HepG2 (cell line): ENCODE measurements around the gene PRR12. TPM values are rescaled to one million over a fixed set of nuclear protein-coding genes. Genes with fewer than 3 reads are reported as not detected.
A peak's percentile ranks its signal among the peaks of the same experiment; 100 is the strongest.

Source experiments
- CENPBD1 ChIP-seq: sonication (generic); formaldehyde crosslinking; IDR thresholded peaks from 2 replicates; pipeline ENCODE4 v1.8.0; 2022; ENCODE audit warnings: missing genetic modification reagents, low read depth, mild to moderate bottlenecking, borderline replicate concordance
- EP300 ChIP-seq, 3 experiments: sonication (generic) in 1 of 3; formaldehyde crosslinking in 1 of 3; IDR thresholded peaks; 2 replicates each; pipeline versions ENCODE4 v1.5.1 to v1.6.1; 2011 to 2020; ENCODE audit warnings: low read depth in 2 of 3, low read length in 2 of 3, borderline replicate concordance in 1 of 3, improper control_type of control experiment in 1 of 3, mild to moderate bottlenecking in 1 of 3, missing genetic modification reagents in 1 of 3, moderate library complexity in 1 of 3
- FOXA3 ChIP-seq: IDR thresholded peaks from 2 replicates; pipeline ENCODE4 v1.6.1; 2016; ENCODE audit warnings: missing genetic modification reagents, missing compliant biosample characterization
- GLMP ChIP-seq: sonication (generic); formaldehyde crosslinking; IDR thresholded peaks from 2 replicates; pipeline ENCODE4 v1.9.0; 2021; ENCODE audit warnings: missing genetic modification reagents, mild to moderate bottlenecking, borderline replicate concordance
- HDAC1 ChIP-seq: sonication (generic); formaldehyde crosslinking; IDR thresholded peaks from 2 replicates; pipeline ENCODE4 v1.5.1; 2020; ENCODE audit warnings: mild to moderate bottlenecking, missing genetic modification reagents
- HIC2 ChIP-seq: sonication (generic); formaldehyde crosslinking; IDR thresholded peaks from 2 replicates; pipeline ENCODE4 v1.9.0; 2022; ENCODE audit warnings: low read depth, missing genetic modification reagents
- MTA1 ChIP-seq: sonication (generic); formaldehyde crosslinking; IDR thresholded peaks from 2 replicates; pipeline ENCODE4 v1.4.0; 2020; ENCODE audit warnings: missing genetic modification reagents, mild to moderate bottlenecking, borderline replicate concordance
- MXD3 ChIP-seq: IDR thresholded peaks from 2 replicates; pipeline ENCODE4 v1.6.1; 2016; ENCODE audit warnings: mild to moderate bottlenecking, missing biosample characterization, missing genetic modification reagents
- MYC ChIP-seq: sonication (generic); formaldehyde crosslinking; IDR thresholded peaks from 2 replicates; pipeline ENCODE4 v1.9.0; 2021; ENCODE audit warnings: missing genetic modification reagents, borderline replicate concordance
- PITX1 ChIP-seq: sonication (generic); formaldehyde crosslinking; IDR thresholded peaks from 2 replicates; pipeline ENCODE4 v1.5.1; 2020; ENCODE audit warnings: mild to moderate bottlenecking, missing genetic modification reagents
- POLR2AphosphoS2 ChIP-seq: IDR thresholded peaks from 2 replicates; pipeline ENCODE4 v1.6.1; 2011; ENCODE audit warnings: low read depth, low read length, improper control_type of control experiment
- RORA ChIP-seq: sonication (generic); formaldehyde crosslinking; IDR thresholded peaks from 2 replicates; pipeline ENCODE4 v1.5.0; 2020; ENCODE audit warnings: mild to moderate bottlenecking, missing genetic modification reagents, moderate library complexity
- SOX6 ChIP-seq, 2 experiments: fragments of 450-650 bp in 1 of 2; sonication (generic) in 1 of 2; formaldehyde crosslinking in 1 of 2; IDR thresholded peaks; 2 replicates each; pipeline versions ENCODE4 v1.4.0 to v1.6.1; 2017 to 2020; ENCODE audit warnings: antibody characterized with exemption in 1 of 2, mild to moderate bottlenecking in 1 of 2, missing genetic modification reagents in 1 of 2
- TGIF2 ChIP-seq: IDR thresholded peaks from 2 replicates; pipeline ENCODE4 v1.6.1; 2016; ENCODE audit warnings: control low read depth, missing compliant biosample characterization
- ZNF12 ChIP-seq: sonication (generic); formaldehyde crosslinking; IDR thresholded peaks from 2 replicates; pipeline ENCODE4 v1.5.0; 2020; ENCODE audit warnings: missing genetic modification reagents
- ZNF607 ChIP-seq: sonication (generic); formaldehyde crosslinking; IDR thresholded peaks from 2 replicates; pipeline ENCODE4 v1.5.1; 2020; ENCODE audit warnings: missing genetic modification reagents, mild to moderate bottlenecking, borderline replicate concordance
- ZNF639 ChIP-seq: conservative IDR thresholded peaks from 2 replicates; pipeline ENCODE4 v1.6.1; 2018; ENCODE audit warnings: missing genetic modification reagents
- ZNF710 ChIP-seq: sonication (generic); formaldehyde crosslinking; IDR thresholded peaks from 2 replicates; pipeline ENCODE4 v1.5.0; 2020; ENCODE audit warnings: mild to moderate bottlenecking, missing genetic modification reagents, borderline replicate concordance
- ZNF839 ChIP-seq: sonication (generic); formaldehyde crosslinking; IDR thresholded peaks from 2 replicates; pipeline ENCODE4 v1.4.0; 2020; ENCODE audit warnings: missing genetic modification reagents, mild to moderate bottlenecking, borderline replicate concordance
- ZSCAN22 ChIP-seq: sonication (generic); formaldehyde crosslinking; IDR thresholded peaks from 2 replicates; pipeline ENCODE4 v1.4.0; 2020; ENCODE audit warnings: mild to moderate bottlenecking, missing genetic modification reagents
- ZSCAN30 ChIP-seq: sonication (generic); formaldehyde crosslinking; IDR thresholded peaks from 2 replicates; pipeline ENCODE4 v1.5.0; 2020; ENCODE audit warnings: mild to moderate bottlenecking, missing genetic modification reagents
- polyA plus RNA-seq, 8 experiments: library from polyadenylated mRNA; depleted of rRNA in 3 of 8; stranded (reverse) in 7 of 8; unstranded in 1 of 8; fragments of >200 nt; fragmentation: Illumina TruSeq in 4 of 8; extraction: Trizol in 4 of 8; gene quantifications; 2 replicates each; pipeline versions ENCODE4 v1.2.1 to v1.2.3, GENCODE V29; 2011 to 2016; ENCODE audit warnings: low read depth in 4 of 8, missing spikeins in 1 of 8, mixed read lengths in 1 of 8; ENCODE audit not compliant: insufficient read depth in 1 of 8
- total RNA-seq, 5 experiments: library from RNA; depleted of rRNA; stranded (reverse); fragments of >200 nt; fragmentation: Illumina TruSeq; extraction: Trizol; gene quantifications; 2 replicates each; pipeline ENCODE4 v1.2.3, GENCODE V29; 2016; ENCODE audit warnings: low read depth in 1 of 5

PRR12 gene
- total and polyA plus RNA-seq, 2 of the 13 experiments (the other 11 are each of a cell fraction or from before 2014, with no cell fraction given) = 0.62 to 1.5 TPM

GRCh38 chr19:49580264-49581006 lies 10.5 kb upstream of the PRR12 start, which contains the start of gene NOSIP (continued):
- TF ChIP-seq CENPBD1 (CRISPR knock-in tag) (no peak), RORA (no peak), ZNF839 (CRISPR knock-in tag) (no peak), ZNF710 (CRISPR knock-in tag) (peak; percentile 69; the same call in 1 of the 2 replicates), PITX1 (CRISPR knock-in tag) (no peak), MTA1 (CRISPR knock-in tag) (no peak), HDAC1 (CRISPR knock-in tag) (peak; percentile 83), SOX6 (IDR thresholded peaks at IDR 0.05) (no peak), SOX6 (CRISPR knock-in tag; IDR thresholded peaks at IDR 0.05) (peak; percentile 70), ZNF607 (CRISPR knock-in tag) (peak; percentile 88; the same call in 1 of the 2 replicates), TGIF2 (CRISPR knock-in tag) (peak; percentile 51; the same call in 1 of the 2 replicates), ZSCAN22 (no peak; the same call in 1 of the 2 replicates), MXD3 (CRISPR knock-in tag) (0 out of 2 replicates have a peak, but pooled peaks have one; percentile 31), FOXA3 (CRISPR knock-in tag) (peak; percentile 77), MYC (CRISPR knock-in tag) (peak; percentile 47; the same call in 1 of the 2 replicates), ZSCAN30 (no peak), HIC2 (CRISPR knock-in tag) (no peak; the same call in 1 of the 2 replicates), POLR2AphosphoS2 (no peak), EP300 (IDR thresholded peaks at IDR 0.05; ENCODE audit: low read depth in 2 of 2, low read length in 2 of 2) (peak; percentile 27 to 57; a peak in 1 of 4 replicates), EP300 (CRISPR knock-in tag; IDR thresholded peaks at IDR 0.05; ENCODE audit: borderline replicate concordance) (no peak), ZNF639 (CRISPR knock-in tag) (peak; percentile 81), GLMP (CRISPR knock-in tag) (no peak), ZNF12 (CRISPR knock-in tag) (no peak)
